Measurements from ENCODE around the gene PAK1.
A peak's percentile ranks its signal among the peaks of the same experiment; 100 is the strongest.

The PAK1 gene

GRCh38 chr11:77475206-77475605 is 1.3 kb upstream of the PAK1 start:
- H3K4me3 ChIP-seq (ENCODE audit: low read depth, low read length): no peak overlapping the region
- H3K36me3 ChIP-seq (ENCODE audit: insufficient read depth, low read length): no peaks in the 10 kb centered on the region
- H3K27ac ChIP-seq (ENCODE audit: low read depth, low read length): no peak overlapping the region
- H3K4me1 ChIP-seq (ENCODE audit: control insufficient read depth, insufficient read depth, low read length, unreplicated experiment): no peaks in the 10 kb centered on the region
- H2AFZ ChIP-seq (ENCODE audit: low read length, unreplicated experiment): no peak overlapping the region
- H3K79me2 ChIP-seq (ENCODE audit: control insufficient read depth, insufficient read depth, low read length, unreplicated experiment): no peaks in the 10 kb centered on the region
- H3K27me3 ChIP-seq (ENCODE audit: insufficient read depth, low read length): peaks cover 4% of the 10 kb centered on the region; the same call in 1 of the 2 replicates

- no peaks in the 10 kb centered on the region for H3K79me2 ChIP-seq (ENCODE audit: control insufficient read depth, insufficient read depth, low read length, unreplicated experiment)
- no peak overlapping the region for H3K27ac ChIP-seq (ENCODE audit: low read depth, low read length)
- H3K36me3 ChIP-seq (ENCODE audit: insufficient read depth, low read length): no peaks in the 10 kb centered on the region
- peaks cover 4% of the 10 kb centered on the region; the same call in 1 of the 2 replicates for H3K27me3 ChIP-seq (ENCODE audit: insufficient read depth, low read length)
- H3K4me3 ChIP-seq (ENCODE audit: low read depth, low read length): peak overlapping the region; percentile 84
- H3K4me1 ChIP-seq (ENCODE audit: control insufficient read depth, insufficient read depth, low read length, unreplicated experiment): no peaks in the 10 kb centered on the region
- peak overlapping the region; percentile 44 for H2AFZ ChIP-seq (ENCODE audit: low read length, unreplicated experiment)
These were observed 778 bp upstream of the PAK1 start for GRCh38 chr11:77474684-77475060.

- Histone ChIP-seq H2AFZ (ENCODE audit: low read length, unreplicated experiment) (peak overlapping the region; percentile 82), H3K79me2 (ENCODE audit: control insufficient read depth, insufficient read depth, low read length, unreplicated experiment) (no peaks in the 10 kb centered on the region), H3K27me3 (ENCODE audit: insufficient read depth, low read length) (peaks cover 4% of the 10 kb centered on the region; the same call in 1 of the 2 replicates)
These were observed 698 bp downstream of the PAK1 start for GRCh38 chr11:77472991-77473800.

DNA sequence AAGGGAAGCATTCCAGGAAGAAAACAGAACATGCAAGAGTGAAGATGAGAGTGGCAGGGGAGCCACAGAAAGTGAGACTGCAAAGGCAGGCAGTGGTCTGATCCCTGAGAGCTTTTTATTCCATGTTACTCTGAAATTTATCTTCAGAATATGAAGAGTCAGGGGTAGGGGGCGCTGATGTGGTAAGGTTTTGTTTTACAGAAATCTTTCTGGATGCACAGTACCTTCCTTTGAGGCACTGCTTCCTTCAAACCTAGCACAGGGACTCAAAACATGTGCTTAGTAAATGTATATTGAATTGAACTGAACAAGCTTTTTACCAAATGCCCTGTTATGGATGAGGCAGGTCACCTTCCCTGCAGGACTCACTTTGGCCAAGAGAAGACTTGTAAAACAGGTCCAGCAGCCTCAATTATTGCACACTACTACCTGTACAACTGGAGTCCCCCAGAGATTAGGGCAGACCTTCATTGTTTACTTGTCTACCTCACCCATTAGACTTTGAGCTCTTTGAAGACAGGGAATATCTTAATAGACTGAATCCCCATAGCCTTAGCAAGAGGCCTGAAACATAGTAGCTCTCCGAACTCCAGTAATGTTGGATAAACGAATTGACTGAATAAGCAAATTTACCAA is 2.2 kb downstream of the PAK1 start:
- peaks cover 12% of the 10 kb centered on the region for H3K4me1 ChIP-seq (ENCODE audit: control insufficient read depth, insufficient read depth, low read length, unreplicated experiment)
- peaks cover 4% of the 10 kb centered on the region; the same call in 1 of the 2 replicates for H3K27me3 ChIP-seq (ENCODE audit: insufficient read depth, low read length)
- no peak overlapping the region for H2AFZ ChIP-seq (ENCODE audit: low read length, unreplicated experiment)
- no peak overlapping the region for H3K4me3 ChIP-seq (ENCODE audit: low read depth, low read length)
- H3K27ac ChIP-seq (ENCODE audit: low read depth, low read length): no peak overlapping the region
- H3K79me2 ChIP-seq (ENCODE audit: control insufficient read depth, insufficient read depth, low read length, unreplicated experiment): no peaks in the 10 kb centered on the region
- no peaks in the 10 kb centered on the region for H3K36me3 ChIP-seq (ENCODE audit: insufficient read depth, low read length)

More at GRCh38 chr11:77472991-77473800, 698 bp downstream of the PAK1 start:
- Histone ChIP-seq H3K4me1 (ENCODE audit: control insufficient read depth, insufficient read depth, low read length, unreplicated experiment) (peaks cover under 1% of the 10 kb centered on the region), H3K36me3 (ENCODE audit: insufficient read depth, low read length) (no peaks in the 10 kb centered on the region), H3K4me3 (ENCODE audit: low read depth, low read length) (peak overlapping the region; percentile 84), H3K27ac (ENCODE audit: low read depth, low read length) (no peak overlapping the region)

GRCh38 chr11:77470971-77471370 is 2.9 kb downstream of the PAK1 start:
- no peaks in the 10 kb centered on the region for H3K36me3 ChIP-seq (ENCODE audit: insufficient read depth, low read length)
- no peak overlapping the region for H3K4me3 ChIP-seq (ENCODE audit: low read depth, low read length)
- H3K27ac ChIP-seq (ENCODE audit: low read depth, low read length): no peak overlapping the region
- no peaks in the 10 kb centered on the region for H3K79me2 ChIP-seq (ENCODE audit: control insufficient read depth, insufficient read depth, low read length, unreplicated experiment)
- H3K27me3 ChIP-seq (ENCODE audit: insufficient read depth, low read length): peaks cover 4% of the 10 kb centered on the region; the same call in 1 of the 2 replicates
- H2AFZ ChIP-seq (ENCODE audit: low read length, unreplicated experiment): no peak overlapping the region
- H3K4me1 ChIP-seq (ENCODE audit: control insufficient read depth, insufficient read depth, low read length, unreplicated experiment): peaks cover 12% of the 10 kb centered on the region

GRCh38 chr11:77470504-77470903 is 3.4 kb downstream of the PAK1 start:
- Histone ChIP-seq H3K79me2 (ENCODE audit: control insufficient read depth, insufficient read depth, low read length, unreplicated experiment) (no peaks in the 10 kb centered on the region), H2AFZ (ENCODE audit: low read length, unreplicated experiment) (no peak overlapping the region), H3K27ac (ENCODE audit: low read depth, low read length) (no peak overlapping the region), H3K27me3 (ENCODE audit: insufficient read depth, low read length) (peaks cover 4% of the 10 kb centered on the region; the same call in 1 of the 2 replicates), H3K4me3 (ENCODE audit: low read depth, low read length) (no peak overlapping the region), H3K4me1 (ENCODE audit: control insufficient read depth, insufficient read depth, low read length, unreplicated experiment) (peaks cover 12% of the 10 kb centered on the region), H3K36me3 (ENCODE audit: insufficient read depth, low read length) (no peaks in the 10 kb centered on the region)

DNA sequence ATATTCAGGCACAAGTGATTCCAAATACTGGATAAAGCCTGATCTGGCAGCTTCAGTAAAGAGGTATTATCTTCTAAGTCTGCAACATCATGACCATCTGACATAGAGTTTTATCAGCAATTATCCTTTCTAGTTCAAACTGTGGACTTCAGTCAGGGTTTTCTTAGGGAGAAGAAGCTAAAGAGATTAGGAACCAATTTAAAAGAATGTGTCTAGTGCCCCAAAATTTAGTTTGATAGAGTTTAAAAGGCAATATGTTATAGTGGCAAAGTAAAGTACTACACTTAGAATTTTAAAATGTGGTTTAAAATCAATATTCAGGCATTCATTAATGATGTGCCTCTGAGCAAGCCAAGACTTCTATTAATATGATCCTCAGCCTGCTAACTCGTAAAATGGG is 5.4 kb downstream of the PAK1 start:
- Histone ChIP-seq H3K4me1 (ENCODE audit: control insufficient read depth, insufficient read depth, low read length, unreplicated experiment) (peaks cover 12% of the 10 kb centered on the region), H3K4me3 (ENCODE audit: low read depth, low read length) (no peak overlapping the region), H3K79me2 (ENCODE audit: control insufficient read depth, insufficient read depth, low read length, unreplicated experiment) (no peaks in the 10 kb centered on the region), H3K36me3 (ENCODE audit: insufficient read depth, low read length) (no peaks in the 10 kb centered on the region), H3K27me3 (ENCODE audit: insufficient read depth, low read length) (no peaks in the 10 kb centered on the region), H2AFZ (ENCODE audit: low read length, unreplicated experiment) (no peak overlapping the region), H3K27ac (ENCODE audit: low read depth, low read length) (no peak overlapping the region)

DNA sequence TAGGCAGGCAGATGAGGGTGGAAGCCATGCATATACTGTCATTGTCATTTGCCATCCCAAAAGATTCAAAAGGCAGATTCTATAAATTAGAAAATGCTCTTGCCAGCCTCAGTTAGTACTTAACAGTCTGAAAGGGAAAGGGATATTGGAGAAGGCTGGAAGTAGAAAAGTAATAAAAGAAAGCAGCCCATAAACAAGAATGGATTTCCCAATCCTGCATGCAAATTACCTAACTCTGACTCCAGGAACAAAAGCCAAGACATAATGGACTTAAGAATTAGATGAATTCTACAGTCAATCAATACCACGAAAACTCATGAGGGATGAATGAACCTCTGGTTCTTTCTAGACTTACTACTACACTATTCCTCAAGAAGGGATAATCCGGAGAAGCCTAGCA is 5.9 kb downstream of the PAK1 start:
- Histone ChIP-seq H3K4me3 (ENCODE audit: low read depth, low read length) (no peak overlapping the region), H3K36me3 (ENCODE audit: insufficient read depth, low read length) (no peaks in the 10 kb centered on the region), H2AFZ (ENCODE audit: low read length, unreplicated experiment) (no peak overlapping the region), H3K27me3 (ENCODE audit: insufficient read depth, low read length) (no peaks in the 10 kb centered on the region), H3K79me2 (ENCODE audit: control insufficient read depth, insufficient read depth, low read length, unreplicated experiment) (no peaks in the 10 kb centered on the region), H3K4me1 (ENCODE audit: control insufficient read depth, insufficient read depth, low read length, unreplicated experiment) (peaks cover 12% of the 10 kb centered on the region), H3K27ac (ENCODE audit: low read depth, low read length) (no peak overlapping the region)

GRCh38 chr11:77467233-77467632 is 6.7 kb downstream of the PAK1 start:
- H3K27ac ChIP-seq (ENCODE audit: low read depth, low read length): no peak overlapping the region
- H3K4me1 ChIP-seq (ENCODE audit: control insufficient read depth, insufficient read depth, low read length, unreplicated experiment): peaks cover 12% of the 10 kb centered on the region
- H3K27me3 ChIP-seq (ENCODE audit: insufficient read depth, low read length): no peaks in the 10 kb centered on the region
- H3K79me2 ChIP-seq (ENCODE audit: control insufficient read depth, insufficient read depth, low read length, unreplicated experiment): no peaks in the 10 kb centered on the region
- H3K4me3 ChIP-seq (ENCODE audit: low read depth, low read length): no peak overlapping the region
- no peaks in the 10 kb centered on the region for H3K36me3 ChIP-seq (ENCODE audit: insufficient read depth, low read length)
- no peak overlapping the region for H2AFZ ChIP-seq (ENCODE audit: low read length, unreplicated experiment)

GRCh38 chr11:77457340-77457739 is 16.6 kb downstream of the PAK1 start:
- Histone ChIP-seq H3K36me3 (ENCODE audit: insufficient read depth, low read length) (no peaks in the 10 kb centered on the region), H2AFZ (ENCODE audit: low read length, unreplicated experiment) (no peak overlapping the region), H3K79me2 (ENCODE audit: control insufficient read depth, insufficient read depth, low read length, unreplicated experiment) (no peaks in the 10 kb centered on the region), H3K4me3 (ENCODE audit: low read depth, low read length) (no peak overlapping the region), H3K27ac (ENCODE audit: low read depth, low read length) (no peak overlapping the region), H3K4me1 (ENCODE audit: control insufficient read depth, insufficient read depth, low read length, unreplicated experiment) (no peaks in the 10 kb centered on the region), H3K27me3 (ENCODE audit: insufficient read depth, low read length) (no peaks in the 10 kb centered on the region)

DNA sequence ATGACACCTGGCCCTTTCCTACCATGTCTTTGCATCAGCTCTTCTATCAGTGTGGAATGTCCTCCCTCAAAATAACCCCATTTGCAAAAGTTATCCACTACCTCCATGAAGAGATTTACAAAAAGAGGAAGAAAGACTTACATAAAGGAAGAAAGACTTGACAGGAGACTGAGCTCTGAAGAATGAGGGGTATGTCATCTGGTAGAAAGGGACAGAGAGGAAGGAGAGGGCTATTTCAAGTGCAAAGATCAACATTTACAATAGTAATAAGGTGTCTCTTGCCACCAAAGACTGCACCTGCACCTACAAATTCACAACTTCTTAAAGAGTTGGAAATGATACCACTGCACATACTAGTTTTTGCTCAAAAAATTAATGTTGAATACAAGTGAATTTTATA is 18.2 kb downstream of the PAK1 start:
- no peak overlapping the region for H2AFZ ChIP-seq (ENCODE audit: low read length, unreplicated experiment)
- no peaks in the 10 kb centered on the region for H3K79me2 ChIP-seq (ENCODE audit: control insufficient read depth, insufficient read depth, low read length, unreplicated experiment)
- H3K36me3 ChIP-seq (ENCODE audit: insufficient read depth, low read length): no peaks in the 10 kb centered on the region
- H3K27me3 ChIP-seq (ENCODE audit: insufficient read depth, low read length): no peaks in the 10 kb centered on the region
- no peaks in the 10 kb centered on the region for H3K4me1 ChIP-seq (ENCODE audit: control insufficient read depth, insufficient read depth, low read length, unreplicated experiment)
- H3K27ac ChIP-seq (ENCODE audit: low read depth, low read length): no peak overlapping the region
- H3K4me3 ChIP-seq (ENCODE audit: low read depth, low read length): no peak overlapping the region
